Eye (tissue), 1 donor: Measurements from ENCODE around the gene FGF2.
"Not testable (repeated sequence)": the region's sequence is repeated elsewhere in the genome, so short reads cannot be mapped to it uniquely, and the experiment has no call there.

ENCODE experiments used
- DNase-seq: peaks from one replicate; pipeline ENCODE4 v3.0.0-alpha.2; 2015

Gene FGF2

DNA sequence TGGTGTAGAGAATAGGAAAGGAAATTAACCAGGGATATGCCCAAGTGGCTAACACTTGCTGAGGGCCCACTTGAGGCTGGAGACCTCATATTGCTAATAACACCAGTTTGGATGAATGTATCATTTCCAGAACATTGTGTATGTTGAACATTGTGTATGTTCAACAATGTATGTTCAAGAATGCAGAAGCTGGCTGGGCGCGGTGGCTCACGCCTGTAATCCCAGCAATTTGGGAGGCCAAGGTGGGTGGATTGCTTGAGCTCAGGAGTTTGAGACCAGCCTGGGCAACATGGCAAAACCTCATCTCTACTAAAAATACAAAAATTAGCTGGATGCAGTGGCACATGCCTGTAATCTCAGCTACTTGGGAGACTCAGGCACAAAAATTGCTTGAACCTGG, 23.2 kb downstream of the FGF2 start:
- DNase-seq = not testable (repeated sequence)

DNA sequence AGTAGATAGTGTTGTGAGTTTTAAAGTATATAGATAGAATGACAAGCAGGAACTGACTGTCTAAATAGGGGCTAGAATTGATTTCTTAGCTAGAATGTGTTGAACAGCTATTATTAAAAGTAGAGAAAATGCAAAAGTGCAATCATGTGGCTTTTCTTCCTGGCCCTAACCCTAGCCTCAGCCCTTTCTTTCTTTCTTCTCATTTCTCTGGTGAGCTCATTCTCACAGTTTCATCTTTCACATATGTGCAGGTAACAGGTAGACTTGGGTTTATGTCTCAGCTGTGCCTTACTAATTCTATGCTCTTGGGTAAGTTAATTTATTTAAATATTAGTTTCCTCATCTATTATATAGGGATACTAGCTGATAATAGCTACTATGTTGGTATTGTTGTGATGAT, 24.9 kb downstream of the FGF2 start:
- no peak for DNase-seq

DNA sequence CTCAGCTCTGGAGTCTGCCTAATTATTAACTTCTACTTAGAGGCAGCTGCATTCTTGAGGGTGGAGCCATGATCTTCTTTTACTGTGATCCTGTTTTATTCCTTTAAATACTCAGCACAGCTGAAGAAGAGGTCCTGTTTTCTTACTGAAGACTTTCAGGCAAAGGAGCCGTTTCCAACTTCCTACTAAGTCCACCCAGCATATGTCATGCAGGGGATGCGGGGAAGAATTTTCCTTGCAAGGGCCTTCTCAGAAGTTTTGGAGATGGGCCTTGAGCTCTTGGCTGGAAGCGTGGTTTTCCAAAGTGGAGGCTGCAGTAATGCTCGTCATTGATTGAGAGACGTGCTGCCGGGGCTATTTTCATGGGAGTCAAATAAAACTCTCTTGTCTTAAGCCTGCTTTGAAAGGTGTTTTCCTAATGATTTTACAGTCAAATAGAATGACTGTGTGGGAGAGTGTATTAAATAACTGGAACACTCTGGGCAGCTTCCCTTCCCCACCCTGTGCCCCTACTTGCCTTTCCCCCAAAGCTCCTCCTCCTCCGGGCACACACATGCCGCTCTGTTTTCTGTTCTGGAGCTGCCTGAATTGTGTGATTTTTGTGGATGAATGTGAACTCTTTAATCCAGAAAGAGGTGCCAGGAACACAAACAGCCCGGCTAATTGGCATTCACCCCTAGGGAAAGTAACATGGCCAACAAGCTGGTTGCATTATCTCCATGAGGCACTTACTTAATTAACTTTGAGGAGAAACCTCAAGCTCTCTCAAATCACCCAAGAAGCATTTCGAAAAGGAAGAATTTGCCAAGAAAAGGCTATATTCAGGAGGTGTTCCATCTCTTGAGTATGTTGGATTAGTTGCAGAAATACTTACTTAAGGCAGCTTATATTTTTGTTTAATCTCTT, 28.1 kb downstream of the FGF2 start:
- peak; percentile 50 for DNase-seq

DNA sequence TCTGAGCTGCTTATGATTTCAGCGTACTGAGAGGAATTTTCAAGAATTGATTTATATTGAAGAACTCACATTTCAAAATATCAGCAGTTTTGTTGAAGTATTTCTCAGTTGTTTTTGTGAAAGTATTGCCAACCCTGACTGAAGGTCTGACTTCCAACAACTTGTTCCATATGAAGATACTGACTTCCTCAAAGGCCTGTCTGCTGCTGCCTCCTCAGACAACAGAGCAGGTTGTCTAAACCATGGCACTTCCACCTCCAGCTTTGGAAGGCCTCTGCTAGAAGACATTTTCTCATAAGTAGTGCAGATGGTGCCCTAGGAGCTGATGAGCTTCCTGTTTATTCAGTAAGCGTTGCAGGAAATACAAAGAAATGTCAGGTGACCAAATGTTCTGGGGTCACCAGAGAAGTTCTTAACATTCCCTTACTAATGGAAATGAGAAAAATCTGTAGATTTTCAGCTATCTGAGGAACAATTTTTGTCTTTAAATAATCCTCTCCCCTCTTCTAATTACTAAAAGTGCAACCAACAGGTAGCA, 28.8 kb downstream of the FGF2 start:
- no peak for DNase-seq

DNA sequence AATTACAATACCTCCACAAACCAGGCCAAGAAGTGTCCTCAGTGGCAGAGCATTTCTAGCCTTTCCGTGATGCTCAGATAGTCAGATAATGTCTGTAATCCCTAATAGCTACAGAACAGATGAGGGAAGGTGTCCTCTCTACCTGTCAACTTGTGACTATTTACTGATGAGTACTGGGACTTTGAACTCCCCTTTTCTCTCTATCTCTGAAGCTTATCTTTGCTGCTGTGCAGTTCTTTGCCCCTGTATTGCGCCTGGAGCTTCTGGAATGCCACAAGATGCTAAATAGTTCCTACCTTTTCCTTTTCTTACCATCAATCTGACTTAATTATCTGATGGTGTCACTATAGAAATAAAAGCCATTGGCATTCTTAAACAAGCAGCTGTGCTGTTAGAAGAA, 30.5 kb downstream of the FGF2 start:
- no peak for DNase-seq

DNA sequence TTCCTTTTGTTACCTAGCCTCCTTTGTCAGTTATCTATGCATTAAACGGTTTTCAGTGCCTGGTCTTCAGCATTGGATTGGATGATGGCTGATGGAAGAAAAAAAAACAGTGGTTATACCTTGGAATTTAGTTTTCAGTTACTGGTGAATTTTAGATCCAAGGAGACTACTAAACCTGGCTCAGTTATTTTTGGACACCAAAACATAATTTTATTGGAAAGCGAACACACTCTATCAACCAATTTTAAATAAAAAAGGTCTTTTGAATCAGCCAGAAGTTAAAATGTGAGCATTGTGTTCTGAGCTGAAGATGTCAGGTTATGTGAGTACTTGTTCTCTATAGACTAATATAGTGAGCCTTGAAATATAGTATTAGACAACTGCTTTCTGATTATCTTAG, 32.1 kb downstream of the FGF2 start:
- DNase-seq = no peak

DNA sequence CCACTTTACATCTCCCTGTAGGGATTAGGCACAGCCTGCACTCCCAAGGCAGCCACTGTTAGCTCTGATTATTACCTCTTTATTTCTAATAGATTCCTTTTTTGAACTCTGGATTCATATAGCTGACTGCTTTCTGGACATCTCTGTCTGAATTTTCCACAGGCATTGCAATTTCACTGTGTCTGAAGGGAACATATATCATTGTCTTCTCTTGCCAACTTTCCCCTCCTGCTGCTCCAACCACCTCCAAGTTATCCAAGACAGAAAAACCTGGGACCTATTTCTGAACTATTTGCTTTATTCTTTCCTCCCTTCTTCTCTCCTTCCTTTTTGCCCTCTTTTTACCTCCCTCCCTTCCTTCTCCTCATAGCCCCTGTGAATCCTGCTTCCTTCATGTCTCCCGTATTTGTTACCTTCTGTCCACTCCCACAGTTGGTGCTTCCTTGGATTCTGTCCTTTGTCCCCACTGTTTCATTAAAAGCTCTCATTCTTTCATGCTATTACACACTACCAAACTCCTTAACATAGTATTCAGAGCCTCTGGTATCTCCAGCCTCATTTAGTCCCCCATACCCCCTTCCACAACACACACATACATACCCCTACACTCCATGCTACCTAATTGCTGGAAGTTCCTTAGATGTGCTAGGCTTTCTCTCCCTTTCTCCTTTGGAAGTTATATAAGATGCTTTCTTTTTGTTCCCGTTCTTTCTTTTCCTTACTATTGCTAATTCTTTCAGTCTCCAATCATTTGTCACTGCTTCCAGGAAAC, 34.7 kb downstream of the FGF2 start:
- DNase-seq = no peak

DNA sequence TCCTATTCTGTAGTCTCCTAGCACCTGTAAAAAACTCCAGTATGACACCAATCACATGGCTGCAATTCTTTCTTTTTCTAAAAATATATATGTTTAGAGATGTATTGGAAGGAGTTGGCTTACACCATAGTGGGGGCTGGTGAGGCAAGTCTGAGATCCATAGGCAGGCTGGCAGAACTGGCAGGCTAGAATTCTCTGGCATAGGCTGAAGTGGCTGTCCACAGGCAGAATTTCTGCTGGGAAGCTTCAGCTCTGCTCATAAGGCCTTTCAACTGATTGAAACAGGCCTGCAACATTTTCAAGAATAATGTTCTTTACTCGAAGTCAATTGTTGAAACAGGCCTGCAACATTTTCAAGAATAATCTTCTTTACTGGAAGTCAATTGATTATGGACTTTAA, 37.0 kb downstream of the FGF2 start:
- DNase-seq = no peak

DNA sequence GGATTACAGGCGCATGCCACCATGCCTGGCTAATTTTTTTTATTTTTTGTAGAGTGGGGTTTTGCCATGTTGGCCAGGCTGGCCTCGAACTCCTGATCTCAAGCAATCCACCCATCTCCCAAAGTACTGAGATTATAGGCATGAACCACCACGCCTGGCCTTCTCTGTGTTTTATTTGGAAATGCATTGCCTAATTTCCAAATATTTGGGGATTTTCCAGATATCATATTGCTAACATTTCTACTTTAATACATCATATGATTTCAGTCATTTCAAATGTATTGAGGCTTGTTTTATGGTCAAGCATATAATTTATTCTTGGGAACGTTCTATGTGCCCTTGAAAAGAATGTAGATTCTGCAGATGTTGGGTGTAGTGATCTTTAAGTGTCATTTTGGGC, 38.8 kb downstream of the FGF2 start:
- no peak for DNase-seq

DNA sequence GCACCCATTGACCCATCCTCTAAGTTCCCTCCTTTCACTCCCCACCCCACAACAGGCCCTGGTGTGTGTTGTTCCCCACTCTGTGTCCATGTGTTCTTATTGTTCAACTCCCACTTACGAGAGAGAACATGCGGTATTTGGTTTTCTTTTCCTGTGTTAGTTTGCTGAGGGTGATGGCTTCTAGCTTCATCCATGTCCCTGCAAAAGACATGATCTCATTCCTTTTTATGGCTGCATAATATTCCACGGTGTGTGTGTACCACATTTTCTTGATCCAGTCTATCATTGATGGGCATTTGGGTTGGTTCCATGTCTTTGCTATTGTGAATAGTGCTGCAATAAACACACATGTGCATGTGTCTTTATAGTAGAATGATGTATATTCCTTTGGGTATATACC, 41.6 kb downstream of the FGF2 start:
- not testable (repeated sequence) for DNase-seq

DNA sequence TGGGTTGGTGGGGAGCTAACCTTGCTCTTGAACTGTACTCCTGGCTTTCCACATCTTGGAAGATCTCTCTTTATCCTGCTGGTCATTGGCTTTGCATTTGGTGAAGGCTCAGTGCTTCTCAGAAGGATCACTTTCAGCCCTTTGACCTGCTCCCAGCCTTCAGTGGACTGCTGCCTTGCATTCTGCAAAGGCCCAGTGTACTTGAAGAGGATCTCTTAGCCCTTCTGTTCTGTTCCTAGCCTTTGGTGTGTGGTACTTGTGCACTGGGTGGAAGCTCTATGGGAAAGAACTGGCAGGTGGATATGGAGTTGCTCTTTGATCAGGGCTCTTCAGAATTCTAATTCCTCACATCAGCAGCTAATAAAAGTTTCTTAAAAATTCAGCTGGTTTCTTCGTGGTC, 46.5 kb downstream of the FGF2 start:
- no peak for DNase-seq

DNA sequence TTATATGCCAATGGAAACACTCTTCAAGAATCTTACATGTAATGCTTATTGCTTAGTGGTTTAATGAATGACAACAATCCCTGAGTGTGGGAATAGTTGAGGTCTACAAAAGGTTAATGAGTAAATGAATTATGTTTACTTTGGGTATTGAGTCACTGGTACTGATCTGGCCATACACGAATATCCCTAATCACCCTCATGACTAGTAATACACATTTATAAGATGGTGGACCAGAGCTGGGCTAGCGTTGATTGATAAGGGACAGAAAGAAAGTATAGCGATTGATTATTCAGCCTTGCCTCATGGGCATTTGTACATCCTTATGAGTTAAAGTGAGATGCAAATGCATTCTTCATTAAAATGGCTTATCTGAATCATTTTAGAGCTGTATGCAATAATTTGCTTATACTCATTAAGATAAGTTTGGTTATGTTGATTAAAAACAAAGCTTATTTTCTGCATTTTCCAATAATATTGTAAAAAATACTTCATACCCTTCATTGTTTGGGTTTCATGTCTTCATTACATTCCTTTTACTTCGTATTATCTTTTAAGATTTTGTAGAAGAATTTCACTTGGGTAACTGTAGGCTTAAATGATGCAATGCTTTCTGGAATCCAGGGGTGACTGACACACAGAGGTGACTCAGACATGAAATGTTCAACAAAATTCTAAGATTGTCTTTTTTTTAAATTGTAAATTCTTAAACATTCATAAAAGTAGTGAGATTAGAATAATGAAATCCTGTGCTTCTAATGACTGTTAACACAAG, 47.4 kb downstream of the FGF2 start:
- DNase-seq = no peak

DNA sequence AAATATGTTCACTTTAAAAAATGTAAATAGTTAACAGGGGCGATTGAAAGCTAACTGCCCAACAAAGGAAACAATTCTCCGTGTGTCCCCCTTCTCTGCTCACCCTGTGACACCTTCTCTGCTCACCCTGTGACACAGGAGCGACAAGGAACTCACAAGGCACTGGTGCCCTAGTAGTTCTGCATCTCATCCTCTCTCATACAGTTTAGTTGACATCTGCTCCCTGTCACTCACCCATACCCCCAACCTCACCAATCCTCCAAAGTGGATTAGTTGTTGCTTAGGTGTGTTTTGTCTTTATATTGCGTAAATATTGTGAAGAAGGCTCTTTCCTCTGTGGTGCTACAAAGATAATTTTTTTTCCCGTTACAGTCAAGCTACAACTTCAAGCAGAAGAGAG, 49.3 kb downstream of the FGF2 start:
- no peak for DNase-seq

DNA sequence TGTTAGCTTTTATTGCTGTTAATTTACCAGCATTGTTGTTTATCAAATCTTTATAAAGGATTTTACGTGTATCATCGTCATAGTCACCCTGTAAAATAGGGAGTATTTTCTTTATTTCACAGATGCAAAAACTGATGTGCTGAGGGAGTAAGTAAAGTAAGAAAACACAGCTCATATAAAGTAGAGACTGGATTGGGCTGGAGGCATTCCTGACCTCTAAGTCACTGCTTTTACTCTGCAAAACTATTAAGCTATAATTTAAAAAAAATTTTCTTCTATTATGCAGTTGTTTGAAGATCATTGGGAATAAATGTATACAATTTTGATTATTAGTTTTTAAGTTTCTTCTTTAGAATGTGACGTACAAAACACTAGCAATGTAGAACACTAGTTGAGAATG, 49.8 kb downstream of the FGF2 start:
- DNase-seq = no peak

DNA sequence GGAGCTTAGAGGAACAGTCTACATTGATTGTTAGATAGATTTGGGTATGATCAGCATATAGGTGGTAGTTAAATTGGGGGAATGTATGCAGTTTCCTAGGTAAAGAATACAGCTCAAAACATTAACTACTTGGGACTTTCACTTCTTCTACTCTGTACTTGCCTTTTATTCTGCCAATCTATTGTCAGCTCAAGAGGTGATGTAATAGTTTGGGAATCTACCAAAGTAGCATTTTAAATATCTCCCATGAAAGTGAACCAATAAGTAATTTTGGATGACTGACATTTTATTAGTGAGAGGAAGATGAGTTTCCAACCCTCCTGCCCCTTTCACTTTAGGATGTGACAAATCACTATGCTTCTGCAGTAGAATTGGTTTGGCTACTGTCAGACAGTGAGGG, 52.4 kb downstream of the FGF2 start:
- no peak for DNase-seq

DNA sequence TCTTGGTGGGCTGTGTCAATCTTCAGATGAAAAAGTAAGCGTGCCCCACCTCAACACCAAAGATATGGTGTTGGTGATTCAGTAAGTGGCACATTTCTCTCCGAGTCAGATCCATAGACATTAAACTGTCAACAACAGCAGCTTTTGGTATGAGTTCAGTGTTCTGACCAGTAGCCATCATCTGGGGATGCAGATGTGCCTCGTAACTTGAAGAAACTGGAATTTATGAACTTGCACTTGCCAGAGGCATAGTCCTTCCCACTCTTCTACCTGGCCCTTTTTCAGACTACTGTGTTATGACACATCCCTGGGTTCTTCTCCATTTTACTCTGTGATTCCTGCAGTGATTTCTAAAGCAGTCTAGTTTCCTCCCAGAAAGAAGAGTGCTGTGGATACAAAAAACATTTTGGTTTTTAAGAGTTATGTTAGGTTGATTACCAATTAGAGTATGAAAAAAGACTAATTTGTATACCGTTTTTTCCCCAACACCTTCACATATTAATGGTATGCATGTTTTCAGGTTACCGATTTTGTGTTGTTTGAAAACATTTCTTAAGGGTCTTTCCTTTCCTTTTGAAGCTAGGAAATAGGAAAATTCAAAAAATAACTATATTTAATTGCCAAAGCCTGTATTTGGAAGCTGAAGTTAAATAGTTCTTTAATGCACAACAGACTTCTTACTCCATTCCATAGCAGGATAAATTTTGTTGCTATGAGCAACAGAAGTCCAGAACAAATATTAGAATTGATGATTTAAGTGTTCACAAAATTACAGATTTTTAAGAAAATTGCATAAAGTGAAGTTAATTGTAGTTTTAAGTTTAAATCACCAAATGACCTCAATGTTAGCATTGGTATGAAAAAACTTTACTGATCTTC, 56.5 kb downstream of the FGF2 start:
- no peak for DNase-seq

DNA sequence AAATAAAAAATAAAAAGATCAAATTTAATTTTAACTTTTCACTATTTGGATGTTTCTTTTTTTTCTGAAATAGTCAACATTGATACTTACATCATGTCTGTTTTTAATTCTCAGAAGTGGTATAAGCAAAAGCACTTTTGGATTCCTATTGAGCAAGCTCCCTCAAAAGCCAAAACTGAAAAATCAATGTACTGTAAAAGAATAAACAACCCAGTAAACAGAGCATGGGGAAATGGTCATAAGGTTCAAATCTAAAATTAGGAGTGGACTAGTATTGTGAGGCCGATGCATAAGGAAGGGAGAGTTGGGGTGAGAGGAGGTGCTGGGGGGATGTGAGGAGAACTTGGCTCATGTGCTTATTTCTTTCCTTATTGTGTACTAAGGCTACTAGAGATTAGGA, 57.9 kb downstream of the FGF2 start:
- no peak for DNase-seq

DNA sequence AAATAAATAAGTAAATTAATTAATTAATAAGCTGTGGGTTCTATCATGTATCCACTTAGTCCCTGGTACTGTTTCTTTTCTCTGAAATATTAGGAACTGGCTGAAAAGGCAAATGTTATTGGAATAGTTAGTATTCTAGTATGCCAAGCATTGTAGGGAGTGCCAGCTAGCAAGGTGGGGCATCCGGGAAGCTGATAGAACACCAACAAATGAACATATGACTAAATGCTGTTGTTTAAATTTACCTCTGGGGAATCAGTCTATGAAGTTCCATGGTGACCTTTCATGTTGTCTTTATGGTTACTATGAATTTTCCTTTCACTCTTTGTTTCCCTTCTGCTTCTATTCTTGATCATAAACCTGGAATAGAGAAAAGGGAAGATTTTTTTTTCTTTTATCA, 63.1 kb downstream of the FGF2 start:
- DNase-seq = no peak

DNA sequence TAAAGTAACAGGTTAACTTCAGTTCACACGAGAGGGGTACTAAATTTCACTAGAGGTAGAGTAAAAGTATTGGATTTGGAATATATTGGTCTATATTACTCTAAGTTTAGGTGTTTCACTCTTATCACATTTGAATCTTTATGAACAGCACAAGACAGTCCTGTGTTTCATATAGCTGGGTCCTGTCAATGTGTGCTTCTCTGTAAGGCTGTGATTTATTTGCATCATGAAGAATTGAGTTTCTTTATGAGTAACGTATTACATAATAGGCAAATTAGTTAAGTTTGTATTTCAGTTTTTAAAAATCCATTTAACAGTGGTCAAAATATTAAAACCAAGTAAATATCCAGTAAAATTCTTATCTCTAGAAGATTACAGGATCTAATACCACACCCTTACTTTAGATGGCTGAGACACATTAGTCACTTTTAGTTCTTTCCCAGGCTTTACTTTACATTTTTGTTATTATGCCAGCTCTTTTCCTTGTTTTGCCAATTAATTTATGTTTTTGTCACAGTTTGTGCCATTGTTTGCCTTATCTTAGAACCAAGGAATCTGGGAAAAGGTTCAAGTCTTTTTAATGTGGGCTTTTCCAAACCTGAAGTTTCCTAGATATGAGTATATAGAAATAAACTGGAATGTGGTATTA, 63.6 kb downstream of the FGF2 start:
- DNase-seq = no peak

DNA sequence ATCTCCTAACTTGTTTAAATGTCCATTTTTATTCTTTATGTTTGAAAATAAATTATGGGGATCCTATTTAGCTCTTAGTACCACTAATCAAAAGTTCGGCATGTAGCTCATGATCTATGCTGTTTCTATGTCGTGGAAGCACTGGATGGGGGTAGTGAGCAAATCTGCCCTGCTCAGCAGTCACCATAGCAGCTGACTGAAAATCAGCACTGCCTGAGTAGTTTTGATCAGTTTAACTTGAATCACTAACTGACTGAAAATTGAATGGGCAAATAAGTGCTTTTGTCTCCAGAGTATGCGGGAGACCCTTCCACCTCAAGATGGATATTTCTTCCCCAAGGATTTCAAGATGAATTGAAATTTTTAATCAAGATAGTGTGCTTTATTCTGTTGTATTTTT, 68.2 kb downstream of the FGF2 start:
- DNase-seq = peak; percentile 57

DNA sequence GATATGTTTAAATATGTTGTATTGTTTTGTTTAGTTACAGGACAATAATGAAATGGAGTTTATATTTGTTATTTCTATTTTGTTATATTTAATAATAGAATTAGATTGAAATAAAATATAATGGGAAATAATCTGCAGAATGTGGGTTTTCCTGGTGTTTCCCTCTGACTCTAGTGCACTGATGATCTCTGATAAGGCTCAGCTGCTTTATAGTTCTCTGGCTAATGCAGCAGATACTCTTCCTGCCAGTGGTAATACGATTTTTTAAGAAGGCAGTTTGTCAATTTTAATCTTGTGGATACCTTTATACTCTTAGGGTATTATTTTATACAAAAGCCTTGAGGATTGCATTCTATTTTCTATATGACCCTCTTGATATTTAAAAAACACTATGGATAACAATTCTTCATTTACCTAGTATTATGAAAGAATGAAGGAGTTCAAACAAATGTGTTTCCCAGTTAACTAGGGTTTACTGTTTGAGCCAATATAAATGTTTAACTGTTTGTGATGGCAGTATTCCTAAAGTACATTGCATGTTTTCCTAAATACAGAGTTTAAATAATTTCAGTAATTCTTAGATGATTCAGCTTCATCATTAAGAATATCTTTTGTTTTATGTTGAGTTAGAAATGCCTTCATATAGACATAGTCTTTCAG, 68.8 kb downstream of the FGF2 start:
- peak; percentile 42 for DNase-seq
